ENCODE data around the gene HMCN2.

Gene HMCN2

DNA sequence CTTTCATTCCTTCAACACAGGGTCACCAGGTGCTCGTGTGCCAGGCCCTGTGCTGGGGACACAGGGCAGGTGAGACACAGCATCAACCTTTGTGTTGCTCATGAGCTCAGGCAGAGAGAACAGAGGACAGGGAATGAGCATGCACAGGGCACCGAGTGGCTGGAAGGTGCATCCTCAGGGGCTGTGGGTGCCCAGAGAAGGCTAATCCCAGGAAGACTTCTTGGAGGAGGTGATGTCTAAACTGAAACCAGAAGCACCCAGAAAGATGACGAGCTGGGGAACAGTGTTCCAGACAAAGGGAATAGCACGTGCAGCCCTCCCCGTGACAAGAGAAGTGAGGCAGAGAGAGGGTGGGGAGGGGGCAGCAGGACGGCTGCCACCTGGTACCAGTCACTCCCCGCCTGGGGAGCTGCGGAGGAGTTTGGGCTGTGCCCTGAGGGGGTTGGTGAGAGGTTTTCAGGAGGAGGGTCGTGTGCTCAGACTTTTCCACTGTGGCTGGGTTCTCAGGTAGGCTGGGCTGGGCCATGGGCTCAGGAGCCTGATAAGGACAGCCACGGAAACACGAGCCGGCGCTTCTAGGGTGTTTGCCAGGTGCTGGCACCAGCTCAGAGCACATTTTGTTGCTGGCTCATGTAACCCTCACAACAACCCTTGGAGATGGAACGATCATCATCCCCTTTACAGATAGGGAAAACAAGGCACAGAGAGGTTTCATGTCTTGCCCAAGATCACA is 46.0 kb downstream of the HMCN2 start:
- H3K9ac ChIP-seq (ENCODE audit: low read length in 2 of 2) = no peak overlapping the region
- no peak overlapping the region for H3K4me3 ChIP-seq (ENCODE audit: low read length in 2 of 2)
- H3K4me1 ChIP-seq (ENCODE audit: control insufficient read depth, insufficient read depth, low read length) = peaks cover 5% of the 10 kb centered on the region
- peaks cover 3 to 5% of the 10 kb centered on the region in 2 donors for H3K36me3 ChIP-seq (ENCODE audit: control insufficient read depth in 2 of 2, insufficient read depth in 2 of 2, low read length in 2 of 2)
- no peaks in the 10 kb centered on the region for H3K9me3 ChIP-seq (ENCODE audit: control insufficient read depth in 2 of 2, low read length in 2 of 2)
- H3K27ac ChIP-seq (ENCODE audit: low read length) = no peak overlapping the region
- no peaks in the 10 kb centered on the region for H3K27me3 ChIP-seq (ENCODE audit: control insufficient read depth in 1 of 2, insufficient read depth in 2 of 2, low read length in 2 of 2)

DNA sequence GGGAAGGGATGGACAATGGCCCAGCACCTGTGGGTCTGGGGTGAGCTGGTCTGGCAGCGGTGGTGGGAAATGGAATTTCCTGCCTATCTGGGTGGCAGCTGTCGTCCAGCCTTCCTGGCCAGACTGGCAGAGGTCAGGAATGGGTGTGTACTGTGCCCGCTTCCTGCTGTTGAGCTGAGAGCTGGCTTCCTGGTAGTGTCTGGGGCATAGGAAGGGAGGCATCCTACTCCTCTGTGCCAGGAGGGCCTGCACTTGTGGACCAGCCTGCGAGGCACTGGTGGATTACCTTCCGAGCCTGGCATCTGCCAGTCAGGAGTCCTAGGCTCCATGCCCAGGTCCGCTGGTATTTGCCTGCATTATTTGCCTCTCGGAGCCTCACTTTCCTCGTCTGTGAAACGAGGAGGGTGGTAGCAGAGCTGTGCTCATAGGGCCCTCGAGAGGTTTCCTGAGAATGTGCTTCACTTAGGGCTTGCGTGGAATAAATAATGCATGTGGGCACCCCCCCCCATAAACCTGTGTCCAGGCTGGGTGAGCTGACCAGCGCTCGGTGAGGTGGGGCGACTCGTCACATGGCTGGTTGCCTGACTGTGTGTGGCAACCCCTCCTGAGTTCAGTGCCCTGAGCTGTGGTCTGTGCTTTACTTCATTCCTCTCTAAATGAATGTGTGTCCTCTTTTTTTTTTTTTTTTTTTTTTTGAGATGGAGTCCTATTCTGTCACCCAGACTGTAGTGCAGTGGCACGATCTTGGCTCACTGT is 47.7 kb downstream of the HMCN2 start:
- H3K4me3 ChIP-seq (ENCODE audit: low read length in 2 of 2) = no peak overlapping the region
- no peak overlapping the region for H3K27ac ChIP-seq (ENCODE audit: low read length)
- H3K27me3 ChIP-seq (ENCODE audit: control insufficient read depth in 1 of 2, insufficient read depth in 2 of 2, low read length in 2 of 2) = no peaks in the 10 kb centered on the region
- peaks cover 3% of the 10 kb centered on the region in 2 donors for H3K36me3 ChIP-seq (ENCODE audit: control insufficient read depth in 2 of 2, insufficient read depth in 2 of 2, low read length in 2 of 2)
- H3K4me1 ChIP-seq (ENCODE audit: control insufficient read depth, insufficient read depth, low read length) = peaks cover 11% of the 10 kb centered on the region
- no peaks in the 10 kb centered on the region for H3K9me3 ChIP-seq (ENCODE audit: control insufficient read depth in 2 of 2, low read length in 2 of 2)
- no peak overlapping the region for H3K9ac ChIP-seq (ENCODE audit: low read length in 2 of 2)

DNA sequence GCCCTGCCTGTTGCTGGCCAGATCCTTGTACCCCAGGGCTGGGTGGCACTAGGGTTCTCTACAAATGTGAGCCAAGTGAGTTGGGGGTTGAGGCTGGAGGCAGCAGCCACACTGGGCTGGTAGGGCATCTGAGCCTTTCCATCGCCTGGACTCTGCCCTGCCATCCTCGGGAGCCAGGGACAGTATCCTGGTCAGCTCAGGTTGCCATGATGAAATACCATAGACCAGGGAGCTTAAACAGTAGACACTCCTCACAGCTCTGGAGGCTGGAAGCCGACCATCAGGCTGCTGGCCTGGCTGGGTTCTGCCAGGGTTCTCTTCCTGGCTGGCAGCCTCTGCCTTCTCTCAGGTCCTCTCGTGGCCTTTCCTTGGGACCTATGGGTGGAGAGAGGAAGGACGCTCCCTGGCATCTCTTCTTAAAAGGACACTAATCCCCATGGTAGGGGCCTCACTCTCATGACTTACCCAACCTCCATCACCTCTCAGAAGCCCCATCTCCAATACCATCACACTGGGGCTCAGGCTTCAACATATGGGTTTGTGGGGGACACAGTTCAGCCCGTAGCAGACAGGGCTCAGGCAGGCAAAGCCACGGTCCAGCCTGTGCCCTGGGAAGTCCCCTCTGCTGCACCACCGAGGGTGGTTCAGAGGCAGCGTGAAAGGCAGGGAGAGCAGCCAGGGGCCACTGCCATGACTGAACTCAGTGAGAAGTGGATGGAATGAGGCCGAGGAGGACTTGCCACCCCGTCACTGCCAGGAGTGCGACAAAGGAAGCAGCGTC is 50.1 kb downstream of the HMCN2 start:
- Histone ChIP-seq H3K27me3 (ENCODE audit: control insufficient read depth in 1 of 2, insufficient read depth in 2 of 2, low read length in 2 of 2) (no peaks in the 10 kb centered on the region), H3K27ac (ENCODE audit: low read length) (no peak overlapping the region), H3K9me3 (ENCODE audit: control insufficient read depth in 2 of 2, low read length in 2 of 2) (no peaks in the 10 kb centered on the region), H3K9ac (ENCODE audit: low read length in 2 of 2) (no peak overlapping the region), H3K4me3 (ENCODE audit: low read length in 2 of 2) (no peak overlapping the region), H3K36me3 (ENCODE audit: control insufficient read depth in 2 of 2, insufficient read depth in 2 of 2, low read length in 2 of 2) (peaks cover 5 to 8% of the 10 kb centered on the region in 2 donors), H3K4me1 (ENCODE audit: control insufficient read depth, insufficient read depth, low read length) (peaks cover 19% of the 10 kb centered on the region)

DNA sequence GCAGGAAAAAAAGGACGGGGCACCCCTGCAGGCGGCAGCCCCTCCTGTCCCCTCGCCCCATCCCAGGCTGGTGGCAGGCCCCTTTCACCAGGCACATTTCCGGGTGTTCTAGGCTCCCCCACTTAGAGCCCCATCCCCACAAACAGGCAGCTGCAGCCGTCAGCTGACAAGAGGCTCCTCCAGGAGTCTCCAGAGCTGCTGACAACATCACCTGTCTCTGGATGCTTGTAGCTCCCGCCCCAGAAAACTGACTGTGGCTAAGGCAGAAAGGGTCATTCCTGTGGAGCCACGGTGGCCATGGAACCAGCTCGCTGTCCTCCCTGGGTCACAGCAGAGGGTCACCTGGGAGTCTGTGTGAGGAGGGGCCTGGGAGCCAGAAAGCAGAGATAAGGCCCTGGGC is 50.9 kb downstream of the HMCN2 start:
- no peak overlapping the region for H3K27ac ChIP-seq (ENCODE audit: low read length)

DNA sequence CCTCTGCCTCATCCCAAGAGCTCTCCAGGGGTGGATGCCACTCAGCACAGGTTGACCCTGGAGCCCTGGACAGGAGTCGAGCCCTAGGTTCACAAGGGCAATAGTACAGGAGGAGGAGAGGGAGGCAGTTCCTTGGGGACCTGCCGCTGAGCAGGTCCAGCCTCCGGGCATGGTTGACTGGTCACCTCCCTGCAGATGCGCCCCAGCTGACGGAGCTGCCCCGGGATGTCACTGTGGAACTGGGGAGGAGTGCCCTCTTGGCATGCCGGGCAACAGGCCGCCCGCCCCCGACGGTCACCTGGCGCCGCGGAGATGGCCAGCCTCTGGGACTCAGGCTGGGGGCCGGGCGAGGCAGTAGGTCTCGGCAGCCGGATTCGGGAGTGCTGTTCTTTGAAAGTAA is 53.7 kb downstream of the HMCN2 start:
- no peaks in the 10 kb centered on the region for H3K27me3 ChIP-seq (ENCODE audit: control insufficient read depth in 1 of 2, insufficient read depth in 2 of 2, low read length in 2 of 2)
- H3K4me1 ChIP-seq (ENCODE audit: control insufficient read depth, insufficient read depth, low read length) = peaks cover 22% of the 10 kb centered on the region
- H3K9ac ChIP-seq (ENCODE audit: low read length in 2 of 2) = no peak overlapping the region
- H3K9me3 ChIP-seq (ENCODE audit: control insufficient read depth in 2 of 2, low read length in 2 of 2) = no peaks in the 10 kb centered on the region
- H3K36me3 ChIP-seq (ENCODE audit: control insufficient read depth in 2 of 2, insufficient read depth in 2 of 2, low read length in 2 of 2) = peaks cover 3 to 5% of the 10 kb centered on the region in 2 donors
- no peak overlapping the region for H3K4me3 ChIP-seq (ENCODE audit: low read length in 2 of 2)
- H3K27ac ChIP-seq (ENCODE audit: low read length) = peak overlapping the region; percentile 55

More for the DNA sequence above, 50.9 kb downstream of the HMCN2 start:
- Histone ChIP-seq H3K4me1 (ENCODE audit: control insufficient read depth, insufficient read depth, low read length) (peaks cover 21% of the 10 kb centered on the region), H3K9ac (ENCODE audit: low read length in 2 of 2) (no peak overlapping the region), H3K36me3 (ENCODE audit: control insufficient read depth in 2 of 2, insufficient read depth in 2 of 2, low read length in 2 of 2) (peaks cover 3 to 5% of the 10 kb centered on the region in 2 donors), H3K9me3 (ENCODE audit: control insufficient read depth in 2 of 2, low read length in 2 of 2) (no peaks in the 10 kb centered on the region), H3K4me3 (ENCODE audit: low read length in 2 of 2) (no peak overlapping the region), H3K27me3 (ENCODE audit: control insufficient read depth in 1 of 2, insufficient read depth in 2 of 2, low read length in 2 of 2) (no peaks in the 10 kb centered on the region)

DNA sequence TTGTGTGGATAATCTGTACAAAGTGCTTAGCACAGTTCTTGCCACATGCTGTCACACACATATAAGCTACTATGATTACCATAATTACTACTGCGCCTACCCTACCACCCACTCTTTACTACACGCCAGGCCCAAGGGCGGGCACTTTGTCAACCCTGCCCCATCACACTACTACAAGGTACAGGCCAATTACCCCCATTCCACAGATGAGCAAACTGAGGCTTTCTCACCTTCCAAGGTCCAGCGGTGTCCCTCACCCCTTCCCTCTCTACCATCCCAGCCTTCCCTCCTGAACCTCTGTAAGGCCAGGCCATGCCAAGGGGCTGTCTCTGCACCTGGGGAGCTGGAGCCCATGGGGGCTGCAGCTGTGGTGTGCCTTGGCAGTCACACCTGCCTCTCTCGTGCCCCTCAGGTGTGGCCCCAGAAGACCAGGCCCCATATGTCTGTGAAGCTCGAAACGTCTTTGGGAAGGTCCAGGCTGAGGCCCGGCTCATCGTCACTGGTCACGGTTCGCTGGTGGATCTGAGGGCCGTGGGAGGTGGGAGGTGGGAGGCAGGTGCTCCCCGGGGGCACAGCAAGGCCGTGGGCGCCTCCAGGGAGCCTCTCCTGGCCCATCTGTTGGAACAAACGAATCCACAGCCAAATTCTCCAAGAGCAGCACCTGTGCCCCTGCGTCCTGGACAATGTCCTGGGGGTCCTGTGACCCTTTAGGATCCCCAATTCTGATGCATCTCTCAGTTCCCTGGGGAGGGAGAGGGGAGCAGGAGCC is 54.6 kb downstream of the HMCN2 start:
- no peak overlapping the region for H3K4me3 ChIP-seq (ENCODE audit: low read length in 2 of 2)
- H3K9ac ChIP-seq (ENCODE audit: low read length in 2 of 2) = no peak overlapping the region
- H3K4me1 ChIP-seq (ENCODE audit: control insufficient read depth, insufficient read depth, low read length) = peaks cover 22% of the 10 kb centered on the region
- no peaks in the 10 kb centered on the region for H3K9me3 ChIP-seq (ENCODE audit: control insufficient read depth in 2 of 2, low read length in 2 of 2)
- H3K36me3 ChIP-seq (ENCODE audit: control insufficient read depth in 2 of 2, insufficient read depth in 2 of 2, low read length in 2 of 2) = peaks cover 3 to 5% of the 10 kb centered on the region in 2 donors
- no peaks in the 10 kb centered on the region for H3K27me3 ChIP-seq (ENCODE audit: control insufficient read depth in 1 of 2, insufficient read depth in 2 of 2, low read length in 2 of 2)
- H3K27ac ChIP-seq (ENCODE audit: low read length) = no peak overlapping the region

DNA sequence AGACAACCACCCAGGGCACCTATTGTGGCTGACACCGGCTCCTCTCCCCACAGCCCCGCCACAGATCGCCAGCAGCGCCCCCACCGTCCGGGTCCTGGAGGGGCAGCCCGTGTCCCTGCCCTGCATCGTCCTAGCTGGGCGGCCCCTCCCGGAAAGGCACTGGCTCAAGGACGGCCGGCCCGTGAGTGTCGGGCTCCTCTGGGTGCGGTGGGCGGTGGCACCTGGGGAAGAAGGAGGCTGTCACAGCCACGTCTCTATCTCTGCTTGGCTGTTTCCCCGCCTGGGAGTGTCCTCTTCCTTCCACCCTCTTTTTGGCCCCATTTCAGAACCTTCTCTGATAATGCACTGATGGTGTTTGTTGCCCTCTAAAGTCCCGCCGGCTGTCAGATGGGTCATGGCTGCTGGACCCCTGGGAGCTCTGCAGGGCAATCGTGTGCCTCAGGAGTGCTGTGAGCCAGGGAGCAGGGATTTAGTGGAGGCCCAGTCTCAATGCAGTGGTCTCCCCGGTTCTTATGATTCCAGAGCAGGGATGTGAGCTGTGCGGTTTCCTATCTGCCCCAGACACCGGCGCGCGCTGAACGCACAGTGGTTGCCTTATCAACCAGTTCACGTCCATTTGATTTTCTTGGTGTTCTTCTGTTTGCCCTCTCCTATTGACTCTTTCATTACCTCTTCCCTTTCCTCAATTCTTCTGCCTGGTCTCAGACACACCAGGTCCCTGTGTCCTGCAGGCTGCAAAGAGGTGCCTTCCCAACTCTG is 55.3 kb downstream of the HMCN2 start:
- Histone ChIP-seq H3K4me3 (ENCODE audit: low read length in 2 of 2) (no peak overlapping the region), H3K36me3 (ENCODE audit: control insufficient read depth in 2 of 2, insufficient read depth in 2 of 2, low read length in 2 of 2) (peaks cover 9 to 10% of the 10 kb centered on the region in 2 donors), H3K9me3 (ENCODE audit: control insufficient read depth in 2 of 2, low read length in 2 of 2) (no peaks in the 10 kb centered on the region), H3K4me1 (ENCODE audit: control insufficient read depth, insufficient read depth, low read length) (peaks cover 20% of the 10 kb centered on the region), H3K9ac (ENCODE audit: low read length in 2 of 2) (no peak overlapping the region), H3K27me3 (ENCODE audit: control insufficient read depth in 1 of 2, insufficient read depth in 2 of 2, low read length in 2 of 2) (no peaks in the 10 kb centered on the region), H3K27ac (ENCODE audit: low read length) (no peak overlapping the region)

DNA sequence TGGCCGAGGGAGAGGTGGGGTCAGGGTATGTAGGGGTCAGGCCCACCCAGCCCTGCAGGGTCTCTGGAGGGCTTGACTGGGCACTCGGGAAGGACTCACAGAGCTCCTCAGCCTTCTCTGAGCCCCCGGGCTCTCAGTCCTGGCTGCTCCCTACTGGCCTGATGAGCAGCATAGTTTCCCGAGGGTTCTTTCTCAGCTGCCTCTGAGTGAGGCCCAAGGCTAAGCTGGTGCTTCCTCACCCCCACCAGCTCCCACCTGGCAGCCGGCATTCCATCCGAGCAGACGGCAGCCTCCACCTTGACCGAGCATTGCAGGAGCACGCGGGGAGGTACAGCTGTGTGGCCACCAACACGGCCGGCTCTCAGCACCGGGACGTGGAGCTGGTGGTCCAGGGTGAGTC is 56.0 kb downstream of the HMCN2 start:
- Histone ChIP-seq H3K27ac (ENCODE audit: low read length) (no peak overlapping the region), H3K4me3 (ENCODE audit: low read length in 2 of 2) (no peak overlapping the region), H3K27me3 (ENCODE audit: control insufficient read depth in 1 of 2, insufficient read depth in 2 of 2, low read length in 2 of 2) (no peaks in the 10 kb centered on the region), H3K4me1 (ENCODE audit: control insufficient read depth, insufficient read depth, low read length) (peaks cover 17% of the 10 kb centered on the region), H3K9me3 (ENCODE audit: control insufficient read depth in 2 of 2, low read length in 2 of 2) (no peaks in the 10 kb centered on the region), H3K36me3 (ENCODE audit: control insufficient read depth in 2 of 2, insufficient read depth in 2 of 2, low read length in 2 of 2) (peaks cover 13 to 14% of the 10 kb centered on the region in 2 donors), H3K9ac (ENCODE audit: low read length in 2 of 2) (no peak overlapping the region)

DNA sequence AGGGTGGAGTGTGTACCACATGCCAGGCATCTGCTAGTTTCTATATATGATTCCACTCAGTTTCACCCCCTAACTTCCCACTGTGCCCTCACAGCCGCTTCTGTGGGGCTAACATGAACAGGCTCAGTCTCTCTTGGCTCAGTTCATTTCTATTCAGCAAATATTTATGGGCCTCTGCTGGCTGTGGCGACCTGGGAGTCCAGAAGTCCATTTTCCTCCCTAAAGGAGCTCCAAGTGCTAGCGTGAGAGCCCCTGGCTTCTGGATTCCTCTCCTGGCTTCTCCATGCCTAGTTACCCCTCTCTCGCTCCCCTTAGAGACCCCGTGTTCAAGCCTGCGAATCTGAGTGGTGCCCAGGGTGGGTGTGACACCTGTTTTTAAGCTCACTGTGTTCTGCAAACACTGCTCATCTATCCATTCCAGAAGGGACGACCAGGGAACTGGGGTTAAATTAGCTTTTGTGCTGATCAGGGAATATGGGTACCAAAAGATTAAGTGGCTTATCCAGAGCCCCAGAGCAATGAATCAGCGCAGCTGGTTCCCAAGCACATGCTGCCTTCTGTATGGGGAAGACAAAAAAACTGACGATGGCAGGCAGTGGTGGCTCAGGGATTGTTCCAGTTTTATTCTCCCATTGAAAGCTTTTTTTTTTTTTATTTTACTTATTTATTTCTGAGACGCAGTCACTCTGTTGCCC is 57.6 kb downstream of the HMCN2 start:
- Histone ChIP-seq H3K4me3 (ENCODE audit: low read length in 2 of 2) (no peak overlapping the region), H3K36me3 (ENCODE audit: control insufficient read depth in 2 of 2, insufficient read depth in 2 of 2, low read length in 2 of 2) (peaks cover 13 to 14% of the 10 kb centered on the region in 2 donors), H3K4me1 (ENCODE audit: control insufficient read depth, insufficient read depth, low read length) (peaks cover 24% of the 10 kb centered on the region), H3K9ac (ENCODE audit: low read length in 2 of 2) (no peak overlapping the region), H3K27me3 (ENCODE audit: control insufficient read depth in 1 of 2, insufficient read depth in 2 of 2, low read length in 2 of 2) (no peaks in the 10 kb centered on the region), H3K9me3 (ENCODE audit: control insufficient read depth in 2 of 2, low read length in 2 of 2) (no peaks in the 10 kb centered on the region), H3K27ac (ENCODE audit: low read length) (no peak overlapping the region)
